Panc1 (cell line): ENCODE measurements around the gene CYP27C1. TPM values are rescaled to one million over a fixed set of nuclear protein-coding genes. Genes with fewer than 3 reads are reported as not detected.
"Not testable (repeated sequence)": the region's sequence is repeated elsewhere in the genome, so short reads cannot be mapped to it uniquely, and the experiment has no call there.

Experiments
- ATAC-seq: fragments of 200-7000 bp; cut with Tn5 transposase; 2 replicates; pipeline ENCODE4 v1.9.1; 2020; ENCODE audit warnings: mild to moderate bottlenecking, moderate library complexity
- BruUV-seq: library from RNA; stranded (reverse); fragments of 400-500 nt; replicated peaks from 2 replicates; lab custom pipeline; 2021; lab: Mats Ljungman, UMichigan
- CTCF ChIA-PET: fragments of 300-600 bp; sonication (Branson Sonifier 250); formaldehyde crosslinking; loops from one replicate; lab custom pipeline; 2022; ENCODE audit warnings: antibody characterized with exemption; lab: Charles Lee
- POLR2A ChIA-PET: fragments of 300-600 bp; sonication (Branson Sonifier 250); formaldehyde crosslinking; loops from one replicate; lab custom pipeline; 2022; ENCODE audit warnings: antibody characterized with exemption; lab: Charles Lee
- DNase-seq: peaks from one replicate; pipeline ENCODE4 v3.0.0-alpha.2; 2010; ENCODE audit warnings: low read depth, low spot score
- H3K27ac ChIP-seq: 2 replicates; pipeline ENCODE4 v1.5.1; 2011; ENCODE audit warnings: mild to moderate bottlenecking, low read length, inconsistent platforms
- H3K27me3 ChIP-seq: fragments of 200-500 bp; sonication (Bioruptor generic); 2 replicates; pipeline ENCODE4 v1.6.0; 2014; ENCODE audit warnings: low read length, inconsistent platforms; ENCODE audit not compliant: control insufficient read depth, insufficient read depth
- H3K36me3 ChIP-seq: fragments of 200-500 bp; sonication (Bioruptor generic); 2 replicates; pipeline ENCODE4 v1.5.1; 2014; ENCODE audit warnings: inconsistent platforms, mild to moderate bottlenecking, low read length, moderate library complexity; ENCODE audit not compliant: control insufficient read depth, insufficient read depth
- H3K4me1 ChIP-seq: 2 replicates; pipeline ENCODE4 v1.5.1; 2011; ENCODE audit warnings: inconsistent platforms, mild to moderate bottlenecking, low read length, moderate library complexity; ENCODE audit not compliant: control insufficient read depth, insufficient read depth
- H3K4me3 ChIP-seq, 2 experiments: 2 replicates each; pipeline ENCODE4 v1.5.1; 2011 to 2012; ENCODE audit warnings: low read depth in 2 of 2, low read length in 2 of 2, mild to moderate bottlenecking in 2 of 2, inconsistent platforms in 1 of 2, moderate library complexity in 1 of 2
- H3K9me3 ChIP-seq: fragments of 200-500 bp; sonication (Bioruptor generic); 2 replicates; pipeline ENCODE4 v1.5.1; 2014; ENCODE audit warnings: low read depth, mild to moderate bottlenecking, inconsistent platforms, low read length, moderate library complexity; ENCODE audit not compliant: control insufficient read depth, insufficient read depth
- POLR2AphosphoS5 ChIP-seq: IDR thresholded peaks from 2 replicates; pipeline ENCODE4 v1.6.1; 2012; ENCODE audit warnings: mild to moderate bottlenecking, low read depth, low read length, moderate library complexity
- SIN3A ChIP-seq: IDR thresholded peaks from 2 replicates; pipeline ENCODE4 v1.6.1; 2012; ENCODE audit warnings: low read depth, mild to moderate bottlenecking, low read length, moderate library complexity, borderline replicate concordance; ENCODE audit not compliant: insufficient read depth
- TCF7L2 ChIP-seq: IDR thresholded peaks from 2 replicates; pipeline ENCODE4 v1.6.1; 2011; ENCODE audit warnings: mild to moderate bottlenecking, low read depth, low read length, inconsistent platforms
- in situ Hi-C: cut with HindIII; loops from 2 replicates; pipeline ENCODE4 v1.10.0; 2016; ENCODE audit warnings: low sequenced_read_pairs, low pct_unique_long_range_greater_than_20kb
- intact Hi-C: fragments of 100-400 bp; cut with micrococcal nuclease; formaldehyde crosslinking; loops from one replicate; pipeline ENCODE4 v1.10.0; 2022; ENCODE audit not compliant: unreplicated experiment
- total RNA-seq: library from RNA; stranded (reverse); gene quantifications from one replicate; pipeline ENCODE4 v1.2.1, GENCODE V29; 2021; ENCODE audit not compliant: unreplicated experiment
- TF ChIP-seq, protein P1 (sequence below), 2 experiments: IDR thresholded peaks; 2 replicates each; pipeline ENCODE4 v1.6.1; 2011 to 2012; ENCODE audit warnings: low read depth in 2 of 2, control low read depth in 1 of 2, low read length in 1 of 2, mild to moderate bottlenecking in 1 of 2, moderate library complexity in 1 of 2; ENCODE audit not compliant: insufficient read depth in 1 of 2
- TF ChIP-seq, protein P2 (sequence below): fragments of 450-650 bp; IDR thresholded peaks from 2 replicates; pipeline ENCODE4 v1.5.1; 2017; ENCODE audit warnings: mild to moderate bottlenecking

CYP27C1 gene
- total RNA-seq, 1 experiment from 2014 or later = 5.7 TPM

GRCh38 chr2:127255146-127255545, 35.0 kb upstream of the CYP27C1 start:
- no peaks in the 10 kb centered on the region for H3K4me1 ChIP-seq
- no peaks in the 10 kb centered on the region for H3K36me3 ChIP-seq
- BruUV-seq = no TSS peak
- no peak overlapping the region for H3K27ac ChIP-seq
- H3K9me3 ChIP-seq = no peaks in the 10 kb centered on the region
- in situ Hi-C loops = no loop called here
- no peaks in the 10 kb centered on the region for H3K27me3 ChIP-seq
- ChIA-PET CTCF (no interaction called here), POLR2A (no interaction called here)
- no peak overlapping the region for H3K4me3 ChIP-seq
- ATAC-seq (no peak), DNase-seq (no peak)
- TF ChIP-seq TCF7L2 = no peak
- TF ChIP-seq, protein P1, sequence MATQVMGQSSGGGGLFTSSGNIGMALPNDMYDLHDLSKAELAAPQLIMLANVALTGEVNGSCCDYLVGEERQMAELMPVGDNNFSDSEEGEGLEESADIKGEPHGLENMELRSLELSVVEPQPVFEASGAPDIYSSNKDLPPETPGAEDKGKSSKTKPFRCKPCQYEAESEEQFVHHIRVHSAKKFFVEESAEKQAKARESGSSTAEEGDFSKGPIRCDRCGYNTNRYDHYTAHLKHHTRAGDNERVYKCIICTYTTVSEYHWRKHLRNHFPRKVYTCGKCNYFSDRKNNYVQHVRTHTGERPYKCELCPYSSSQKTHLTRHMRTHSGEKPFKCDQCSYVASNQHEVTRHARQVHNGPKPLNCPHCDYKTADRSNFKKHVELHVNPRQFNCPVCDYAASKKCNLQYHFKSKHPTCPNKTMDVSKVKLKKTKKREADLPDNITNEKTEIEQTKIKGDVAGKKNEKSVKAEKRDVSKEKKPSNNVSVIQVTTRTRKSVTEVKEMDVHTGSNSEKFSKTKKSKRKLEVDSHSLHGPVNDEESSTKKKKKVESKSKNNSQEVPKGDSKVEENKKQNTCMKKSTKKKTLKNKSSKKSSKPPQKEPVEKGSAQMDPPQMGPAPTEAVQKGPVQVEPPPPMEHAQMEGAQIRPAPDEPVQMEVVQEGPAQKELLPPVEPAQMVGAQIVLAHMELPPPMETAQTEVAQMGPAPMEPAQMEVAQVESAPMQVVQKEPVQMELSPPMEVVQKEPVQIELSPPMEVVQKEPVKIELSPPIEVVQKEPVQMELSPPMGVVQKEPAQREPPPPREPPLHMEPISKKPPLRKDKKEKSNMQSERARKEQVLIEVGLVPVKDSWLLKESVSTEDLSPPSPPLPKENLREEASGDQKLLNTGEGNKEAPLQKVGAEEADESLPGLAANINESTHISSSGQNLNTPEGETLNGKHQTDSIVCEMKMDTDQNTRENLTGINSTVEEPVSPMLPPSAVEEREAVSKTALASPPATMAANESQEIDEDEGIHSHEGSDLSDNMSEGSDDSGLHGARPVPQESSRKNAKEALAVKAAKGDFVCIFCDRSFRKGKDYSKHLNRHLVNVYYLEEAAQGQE (IDR thresholded peaks at IDR 0.05; ENCODE audit: insufficient read depth in 1 of 2, low read depth in 2 of 2, low read length in 1 of 2) = no peak
- TF ChIP-seq POLR2AphosphoS5 = no peak
- TF ChIP-seq, protein P2, sequence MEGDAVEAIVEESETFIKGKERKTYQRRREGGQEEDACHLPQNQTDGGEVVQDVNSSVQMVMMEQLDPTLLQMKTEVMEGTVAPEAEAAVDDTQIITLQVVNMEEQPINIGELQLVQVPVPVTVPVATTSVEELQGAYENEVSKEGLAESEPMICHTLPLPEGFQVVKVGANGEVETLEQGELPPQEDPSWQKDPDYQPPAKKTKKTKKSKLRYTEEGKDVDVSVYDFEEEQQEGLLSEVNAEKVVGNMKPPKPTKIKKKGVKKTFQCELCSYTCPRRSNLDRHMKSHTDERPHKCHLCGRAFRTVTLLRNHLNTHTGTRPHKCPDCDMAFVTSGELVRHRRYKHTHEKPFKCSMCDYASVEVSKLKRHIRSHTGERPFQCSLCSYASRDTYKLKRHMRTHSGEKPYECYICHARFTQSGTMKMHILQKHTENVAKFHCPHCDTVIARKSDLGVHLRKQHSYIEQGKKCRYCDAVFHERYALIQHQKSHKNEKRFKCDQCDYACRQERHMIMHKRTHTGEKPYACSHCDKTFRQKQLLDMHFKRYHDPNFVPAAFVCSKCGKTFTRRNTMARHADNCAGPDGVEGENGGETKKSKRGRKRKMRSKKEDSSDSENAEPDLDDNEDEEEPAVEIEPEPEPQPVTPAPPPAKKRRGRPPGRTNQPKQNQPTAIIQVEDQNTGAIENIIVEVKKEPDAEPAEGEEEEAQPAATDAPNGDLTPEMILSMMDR = no peak
- intact Hi-C loops = no loop called here

DNA sequence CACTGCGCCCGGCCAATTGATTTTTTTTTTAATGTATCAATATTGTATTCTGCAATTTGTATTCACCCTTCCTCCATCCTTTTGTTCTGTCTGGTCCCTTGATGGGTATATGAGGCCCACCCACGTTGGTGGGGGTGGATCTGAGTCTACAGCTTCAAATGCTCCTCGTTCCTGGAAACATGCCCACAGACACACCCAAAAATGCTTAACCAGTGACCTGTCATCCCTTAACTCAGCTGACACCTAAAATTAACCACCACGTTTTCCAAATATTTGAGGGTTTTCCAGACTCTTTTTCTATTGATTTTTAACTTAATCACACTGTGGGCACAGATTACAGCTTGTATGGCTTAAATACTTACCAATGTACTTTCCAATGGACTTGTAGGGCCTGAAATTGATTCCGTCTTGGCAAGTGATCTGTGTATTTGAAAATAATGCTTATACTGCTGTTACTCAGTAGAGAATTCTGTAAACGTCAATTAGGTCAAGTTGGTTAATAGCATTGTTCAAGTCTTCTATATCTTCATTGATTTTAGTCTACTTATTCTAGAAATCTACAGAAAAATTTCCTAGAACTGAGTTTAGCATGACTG, 34.4 kb upstream of the CYP27C1 start:
- ChIA-PET CTCF (no interaction called here), POLR2A (no interaction called here)
- Histone ChIP-seq H3K36me3 (no peaks in the 10 kb centered on the region), H3K4me3 (no peak overlapping the region), H3K4me1 (no peaks in the 10 kb centered on the region), H3K27ac (no peak overlapping the region), H3K27me3 (no peaks in the 10 kb centered on the region), H3K9me3 (no peaks in the 10 kb centered on the region)
- intact Hi-C loops = no loop called here
- BruUV-seq = no TSS peak
- in situ Hi-C loops = no loop called here
- DNase-seq = no peak
- no peak for ATAC-seq
- TF ChIP-seq SIN3A (no peak), TCF7L2 (no peak), POLR2AphosphoS5 (no peak)
- TF ChIP-seq, protein P1 (IDR thresholded peaks at IDR 0.05; ENCODE audit: insufficient read depth in 1 of 2, low read depth in 2 of 2, low read length in 1 of 2) = no peak
- TF ChIP-seq, protein P2 = no peak

DNA sequence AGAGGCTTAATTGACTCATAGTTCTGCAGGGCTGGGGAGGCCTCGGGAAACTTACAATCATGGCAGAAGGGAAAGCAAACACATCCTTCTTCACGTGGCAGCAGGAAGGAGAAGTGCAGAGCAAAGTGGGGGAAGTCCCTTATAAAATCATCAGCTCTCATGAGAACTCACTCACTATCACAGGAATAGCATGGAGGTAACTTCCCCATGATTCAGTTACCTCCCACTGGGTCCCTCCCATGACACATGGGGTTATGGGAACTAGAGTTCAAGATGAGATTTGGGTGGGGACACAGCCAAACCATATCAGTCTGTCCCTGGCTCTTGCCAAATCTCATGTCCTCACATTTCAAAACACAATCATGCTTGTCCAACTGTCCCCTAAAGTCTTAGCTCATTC, 21.1 kb upstream of the CYP27C1 start:
- H3K4me1 ChIP-seq, BruUV-seq, ATAC-seq, CTCF ChIA-PET, POLR2A ChIA-PET, H3K4me3 ChIP-seq, H3K27ac ChIP-seq, DNase-seq, intact Hi-C loops, H3K9me3 ChIP-seq, H3K36me3 ChIP-seq, H3K27me3 ChIP-seq, in situ Hi-C loops: not testable (repeated sequence)
